HepG2 (cell line): ENCODE measurements around the gene C16orf95. TPM values are rescaled to one million over a fixed set of nuclear protein-coding genes. Genes with fewer than 3 reads are reported as not detected.
A peak's percentile ranks its signal among the peaks of the same experiment; 100 is the strongest.

Experiments used
- ARHGAP35 ChIP-seq: sonication (generic); formaldehyde crosslinking; IDR thresholded peaks from 2 replicates; pipeline ENCODE4 v1.9.0; 2022; ENCODE audit warnings: mild to moderate bottlenecking, inconsistent platforms, moderate library complexity, missing genetic modification reagents, borderline replicate concordance
- HMGA1 ChIP-seq: sonication (generic); formaldehyde crosslinking; conservative IDR thresholded peaks from 2 replicates; pipeline ENCODE4 v1.4.0; 2020; ENCODE audit warnings: missing genetic modification reagents
- HNRNPLL ChIP-seq: fragments of 200-400 bp; formaldehyde crosslinking; IDR thresholded peaks from 2 replicates; pipeline ENCODE4 v1.6.1; 2017; ENCODE audit warnings: mild to moderate bottlenecking, low read depth, low read length; ENCODE audit not compliant: poor library complexity, severe bottlenecking
- ISL2 ChIP-seq: sonication (generic); formaldehyde crosslinking; IDR thresholded peaks from 2 replicates; pipeline ENCODE4 v1.5.0; 2020; ENCODE audit warnings: missing genetic modification reagents
- MEIS1 ChIP-seq: sonication (generic); formaldehyde crosslinking; IDR thresholded peaks from 2 replicates; pipeline ENCODE4 v1.9.0; 2021; ENCODE audit warnings: mild to moderate bottlenecking, missing genetic modification reagents, moderate library complexity, borderline replicate concordance
- NFE2 ChIP-seq: sonication (generic); formaldehyde crosslinking; IDR thresholded peaks from 2 replicates; pipeline ENCODE4 v1.4.0; 2020; ENCODE audit warnings: missing genetic modification reagents
- NFKBIZ ChIP-seq: IDR thresholded peaks from 2 replicates; pipeline ENCODE4 v1.6.1; 2018; ENCODE audit warnings: missing genetic modification reagents, missing compliant biosample characterization
- PRPF4 ChIP-seq: fragments of 200-400 bp; formaldehyde crosslinking; IDR thresholded peaks from 2 replicates; pipeline ENCODE4 v1.6.1; 2016; ENCODE audit warnings: low read length, low read depth; ENCODE audit not compliant: poor library complexity, severe bottlenecking
- SAP130 ChIP-seq: IDR thresholded peaks from 2 replicates; pipeline ENCODE4 v1.6.1; 2016; ENCODE audit warnings: low read depth
- SCMH1 ChIP-seq: sonication (generic); formaldehyde crosslinking; IDR thresholded peaks from 2 replicates; pipeline ENCODE4 v1.9.0; 2021; ENCODE audit warnings: missing genetic modification reagents, mild to moderate bottlenecking, borderline replicate concordance
- SOX5 ChIP-seq: IDR thresholded peaks from 2 replicates; pipeline ENCODE4 v1.6.1; 2016; ENCODE audit warnings: borderline replicate concordance
- TEAD2 ChIP-seq: sonication (generic); formaldehyde crosslinking; IDR thresholded peaks from 2 replicates; pipeline ENCODE4 v1.9.0; 2021; ENCODE audit warnings: missing genetic modification reagents
- ZNF224 ChIP-seq: sonication (generic); formaldehyde crosslinking; IDR thresholded peaks from 2 replicates; pipeline ENCODE4 v1.5.0; 2020; ENCODE audit warnings: mild to moderate bottlenecking, missing genetic modification reagents
- ZNF282 ChIP-seq: fragments of 450-650 bp; IDR thresholded peaks from 2 replicates; pipeline ENCODE4 v1.6.1; 2018; ENCODE audit not compliant: partially characterized antibody
- ZNF354B ChIP-seq: sonication (generic); formaldehyde crosslinking; IDR thresholded peaks from 2 replicates; pipeline ENCODE4 v1.8.0; 2022; ENCODE audit warnings: mild to moderate bottlenecking, missing genetic modification reagents
- ZNF510 ChIP-seq: sonication (generic); formaldehyde crosslinking; IDR thresholded peaks from 2 replicates; pipeline ENCODE4 v1.4.0; 2020; ENCODE audit warnings: low read depth, mild to moderate bottlenecking, missing genetic modification reagents
- ZNF83 ChIP-seq: sonication (generic); formaldehyde crosslinking; IDR thresholded peaks from 2 replicates; pipeline ENCODE4 v1.4.0; 2020; ENCODE audit warnings: missing genetic modification reagents, mild to moderate bottlenecking, borderline replicate concordance
- ZNF891 ChIP-seq: sonication (generic); formaldehyde crosslinking; IDR thresholded peaks from 2 replicates; pipeline ENCODE4 v1.5.0; 2020; ENCODE audit warnings: mild to moderate bottlenecking, missing genetic modification reagents
- ZSCAN30 ChIP-seq: sonication (generic); formaldehyde crosslinking; IDR thresholded peaks from 2 replicates; pipeline ENCODE4 v1.5.0; 2020; ENCODE audit warnings: mild to moderate bottlenecking, missing genetic modification reagents
- polyA plus RNA-seq, 8 experiments: library from polyadenylated mRNA; depleted of rRNA in 3 of 8; stranded (reverse) in 7 of 8; unstranded in 1 of 8; fragments of >200 nt; fragmentation: Illumina TruSeq in 4 of 8; extraction: Trizol in 4 of 8; gene quantifications; 2 replicates each; pipeline versions ENCODE4 v1.2.1 to v1.2.3, GENCODE V29; 2011 to 2016; ENCODE audit warnings: low read depth in 4 of 8, missing spikeins in 1 of 8, mixed read lengths in 1 of 8; ENCODE audit not compliant: insufficient read depth in 1 of 8
- total RNA-seq, 5 experiments: library from RNA; depleted of rRNA; stranded (reverse); fragments of >200 nt; fragmentation: Illumina TruSeq; extraction: Trizol; gene quantifications; 2 replicates each; pipeline ENCODE4 v1.2.3, GENCODE V29; 2016; ENCODE audit warnings: low read depth in 1 of 5
- TF ChIP-seq, protein P1 (sequence below): IDR thresholded peaks from 2 replicates; pipeline ENCODE4 v1.6.1; 2016; ENCODE audit warnings: control low read depth
- TF ChIP-seq, protein P2 (sequence below): sonication (generic); formaldehyde crosslinking; IDR thresholded peaks from 2 replicates; pipeline ENCODE4 v1.4.0; 2020; ENCODE audit warnings: mild to moderate bottlenecking, missing genetic modification reagents
- TF ChIP-seq, protein P3 (sequence below): sonication (generic); formaldehyde crosslinking; IDR thresholded peaks from 2 replicates; pipeline ENCODE4 v1.4.0; 2020; ENCODE audit warnings: missing genetic modification reagents, borderline replicate concordance

The C16orf95 gene
- total and polyA plus RNA-seq, 2 of the 13 experiments (the other 11 are each of a cell fraction or from before 2014, with no cell fraction given) = 2.8 to 8.6 TPM

DNA sequence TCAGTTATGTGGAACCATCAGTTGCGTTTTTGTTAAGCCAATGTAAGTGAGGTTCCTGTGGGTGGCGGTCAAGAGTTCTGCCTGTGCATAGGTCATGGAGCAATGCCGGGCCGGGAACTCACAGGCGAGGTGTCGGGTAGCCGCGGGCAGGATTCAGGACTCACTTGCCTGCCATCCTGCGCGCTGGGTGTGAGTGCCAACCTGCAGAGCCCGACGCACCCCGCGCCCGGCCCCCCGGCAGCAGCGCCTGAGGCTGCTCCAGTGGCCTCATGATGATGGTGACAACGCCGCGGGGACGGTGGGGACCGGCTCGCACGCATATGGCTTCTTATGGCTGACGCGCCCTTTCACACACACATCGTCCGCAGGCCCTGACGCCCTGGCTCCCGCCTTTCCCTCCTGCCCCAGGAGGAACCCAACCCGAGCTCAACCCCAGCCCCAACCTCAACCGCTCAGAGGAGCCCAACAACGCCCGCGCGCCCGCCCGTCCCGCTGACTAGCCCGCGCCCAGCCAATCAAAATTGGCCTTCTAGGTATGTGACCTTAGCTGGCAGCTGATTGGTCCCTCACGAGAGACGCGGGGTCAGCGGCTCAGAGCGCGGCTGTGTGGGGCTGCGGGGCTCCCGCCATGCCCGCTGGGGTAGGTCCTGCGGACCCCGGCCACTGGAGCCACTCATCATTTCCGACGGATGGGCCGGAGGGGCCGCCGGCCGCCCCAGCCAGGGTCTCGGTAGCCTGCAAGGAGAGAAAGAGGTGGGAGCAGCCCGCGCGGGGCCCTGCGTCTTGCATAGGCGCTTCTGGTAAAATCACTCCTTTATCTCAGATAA is at the start of gene C16orf95 (continued):
- TF ChIP-seq, protein P1, sequence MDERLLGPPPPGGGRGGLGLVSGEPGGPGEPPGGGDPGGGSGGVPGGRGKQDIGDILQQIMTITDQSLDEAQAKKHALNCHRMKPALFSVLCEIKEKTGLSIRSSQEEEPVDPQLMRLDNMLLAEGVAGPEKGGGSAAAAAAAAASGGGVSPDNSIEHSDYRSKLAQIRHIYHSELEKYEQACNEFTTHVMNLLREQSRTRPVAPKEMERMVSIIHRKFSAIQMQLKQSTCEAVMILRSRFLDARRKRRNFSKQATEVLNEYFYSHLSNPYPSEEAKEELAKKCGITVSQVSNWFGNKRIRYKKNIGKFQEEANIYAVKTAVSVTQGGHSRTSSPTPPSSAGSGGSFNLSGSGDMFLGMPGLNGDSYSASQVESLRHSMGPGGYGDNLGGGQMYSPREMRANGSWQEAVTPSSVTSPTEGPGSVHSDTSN (CRISPR knock-in tag) = no peak
- TF ChIP-seq, protein P2, sequence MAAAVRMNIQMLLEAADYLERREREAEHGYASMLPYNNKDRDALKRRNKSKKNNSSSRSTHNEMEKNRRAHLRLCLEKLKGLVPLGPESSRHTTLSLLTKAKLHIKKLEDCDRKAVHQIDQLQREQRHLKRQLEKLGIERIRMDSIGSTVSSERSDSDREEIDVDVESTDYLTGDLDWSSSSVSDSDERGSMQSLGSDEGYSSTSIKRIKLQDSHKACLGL (CRISPR knock-in tag) = peak; percentile 70
- TF ChIP-seq ZNF510 (CRISPR knock-in tag) (peak; percentile 74; the same call in 1 of the 2 replicates), SOX5 (CRISPR knock-in tag) (peak; percentile 8; the same call in 1 of the 2 replicates), SCMH1 (no peak), ZNF891 (CRISPR knock-in tag) (peak; percentile 70; the same call in 1 of the 2 replicates), MEIS1 (CRISPR knock-in tag) (peak; percentile 36), ZNF224 (peak; percentile 78; the same call in 1 of the 2 replicates), PRPF4 (no peak), HMGA1 (CRISPR knock-in tag) (no peak), ZSCAN30 (CRISPR knock-in tag) (no peak), NFKBIZ (CRISPR knock-in tag) (no peak; the same call in 1 of the 2 replicates), NFE2 (no peak), ZNF83 (CRISPR knock-in tag) (peak; percentile 51; the same call in 1 of the 2 replicates), SAP130 (CRISPR knock-in tag) (peak; percentile 76), ZNF354B (CRISPR knock-in tag) (no peak), ZNF282 (no peak), ARHGAP35 (CRISPR knock-in tag) (peak; percentile 85), HNRNPLL (peak; percentile 71), ISL2 (no peak; the same call in 1 of the 2 replicates), TEAD2 (CRISPR knock-in tag) (no peak)
- TF ChIP-seq, protein P3, sequence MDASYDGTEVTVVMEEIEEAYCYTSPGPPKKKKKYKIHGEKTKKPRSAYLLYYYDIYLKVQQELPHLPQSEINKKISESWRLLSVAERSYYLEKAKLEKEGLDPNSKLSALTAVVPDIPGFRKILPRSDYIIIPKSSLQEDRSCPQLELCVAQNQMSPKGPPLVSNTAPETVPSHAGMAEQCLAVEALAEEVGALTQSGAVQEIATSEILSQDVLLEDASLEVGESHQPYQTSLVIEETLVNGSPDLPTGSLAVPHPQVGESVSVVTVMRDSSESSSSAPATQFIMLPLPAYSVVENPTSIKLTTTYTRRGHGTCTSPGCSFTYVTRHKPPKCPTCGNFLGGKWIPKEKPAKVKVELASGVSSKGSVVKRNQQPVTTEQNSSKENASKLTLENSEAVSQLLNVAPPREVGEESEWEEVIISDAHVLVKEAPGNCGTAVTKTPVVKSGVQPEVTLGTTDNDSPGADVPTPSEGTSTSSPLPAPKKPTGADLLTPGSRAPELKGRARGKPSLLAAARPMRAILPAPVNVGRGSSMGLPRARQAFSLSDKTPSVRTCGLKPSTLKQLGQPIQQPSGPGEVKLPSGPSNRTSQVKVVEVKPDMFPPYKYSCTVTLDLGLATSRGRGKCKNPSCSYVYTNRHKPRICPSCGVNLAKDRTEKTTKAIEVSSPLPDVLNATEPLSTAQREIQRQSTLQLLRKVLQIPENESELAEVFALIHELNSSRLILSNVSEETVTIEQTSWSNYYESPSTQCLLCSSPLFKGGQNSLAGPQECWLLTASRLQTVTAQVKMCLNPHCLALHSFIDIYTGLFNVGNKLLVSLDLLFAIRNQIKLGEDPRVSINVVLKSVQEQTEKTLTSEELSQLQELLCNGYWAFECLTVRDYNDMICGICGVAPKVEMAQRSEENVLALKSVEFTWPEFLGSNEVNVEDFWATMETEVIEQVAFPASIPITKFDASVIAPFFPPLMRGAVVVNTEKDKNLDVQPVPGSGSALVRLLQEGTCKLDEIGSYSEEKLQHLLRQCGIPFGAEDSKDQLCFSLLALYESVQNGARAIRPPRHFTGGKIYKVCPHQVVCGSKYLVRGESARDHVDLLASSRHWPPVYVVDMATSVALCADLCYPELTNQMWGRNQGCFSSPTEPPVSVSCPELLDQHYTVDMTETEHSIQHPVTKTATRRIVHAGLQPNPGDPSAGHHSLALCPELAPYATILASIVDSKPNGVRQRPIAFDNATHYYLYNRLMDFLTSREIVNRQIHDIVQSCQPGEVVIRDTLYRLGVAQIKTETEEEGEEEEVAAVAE (CRISPR knock-in tag) = peak; percentile 100
